GM21526 (cell line): ENCODE measurements around the gene WDR18.

Source experiments
- ATAC-seq: cut with Tn5 transposase; IDR thresholded peaks from one replicate; pipeline ENCODE4 v1.9.1; 2021; ENCODE audit warnings: moderate library complexity; ENCODE audit not compliant: unreplicated experiment, low FRiP score

The WDR18 gene

GRCh38 chr19:1039646-1040475, 55.7 kb downstream of the WDR18 start, which contains the start of gene ABCA7:
TSS of gene ABCA7 (plus strand) at chr19:1040107. CDS start at chr19:1041362, 1,255 bp downstream.
- peak; percentile 68 for ATAC-seq

- peak; percentile 27 for ATAC-seq
Measured at GRCh38 chr19:1040476-1041271, 56.5 kb downstream of the WDR18 start.

- ATAC-seq: no peak
Measured at GRCh38 chr19:1041272-1041834, 57.2 kb downstream of the WDR18 start.

GRCh38 chr19:1041835-1042685, 57.9 kb downstream of the WDR18 start:
- no peak for ATAC-seq

- ATAC-seq: no peak
Measured at GRCh38 chr19:1042689-1043511, 58.8 kb downstream of the WDR18 start.
